Inflammatory macrophage treated with lipopolysaccharide for 4 hours (primary cell): ENCODE data around the gene SEMA3G.

Source experiments
- DNase-seq: peaks from one replicate; pipeline ENCODE4 v3.0.0-alpha.2; 2020

Gene SEMA3G

GRCh38 chr3:52453496-52454249 is 8.8 kb upstream of the SEMA3G start, which contains the start of gene TNNC1:
Gene TNNC1, minus strand, starts transcription at chr3:52454041. Its CDS starts 26 bp downstream, at chr3:52454015.
- DNase-seq: no peak

GRCh38 chr3:52452570-52453221 is 7.8 kb upstream of the SEMA3G start:
- DNase-seq: no peak

GRCh38 chr3:52452126-52452525 is 7.2 kb upstream of the SEMA3G start:
- DNase-seq: no peak

GRCh38 chr3:52451237-52452083 is 6.6 kb upstream of the SEMA3G start:
- DNase-seq: no peak

- DNase-seq: no peak
Observed at GRCh38 chr3:52450489-52451236, 5.8 kb upstream of the SEMA3G start.

GRCh38 chr3:52447512-52448355 is 2.8 kb upstream of the SEMA3G start:
- no peak for DNase-seq

- peak; percentile 43 for DNase-seq
Observed at GRCh38 chr3:52446631-52447511, 2.0 kb upstream of the SEMA3G start.

GRCh38 chr3:52446042-52446441 is 1.1 kb upstream of the SEMA3G start:
- DNase-seq: no peak

- no peak for DNase-seq
Observed at GRCh38 chr3:52443791-52444687, 864 bp downstream of the SEMA3G start.

GRCh38 chr3:52443268-52443610 is 1.7 kb downstream of the SEMA3G start:
- DNase-seq: no peak

GRCh38 chr3:52442409-52443267 is 2.3 kb downstream of the SEMA3G start:
- no peak for DNase-seq

GRCh38 chr3:52441772-52442332 is 3.1 kb downstream of the SEMA3G start:
- DNase-seq: no peak

GRCh38 chr3:52441091-52441771 is 3.7 kb downstream of the SEMA3G start:
- DNase-seq: no peak

GRCh38 chr3:52440671-52441070 is 4.2 kb downstream of the SEMA3G start:
- no peak for DNase-seq

- no peak for DNase-seq
Observed at GRCh38 chr3:52440249-52440551, 4.7 kb downstream of the SEMA3G start.

GRCh38 chr3:52439426-52440248 is 5.3 kb downstream of the SEMA3G start:
- no peak for DNase-seq
